Keratinocyte (primary cell): ENCODE data around the gene SYCE3. TPM values are rescaled to one million over a fixed set of nuclear protein-coding genes. Genes with fewer than 3 reads are reported as not detected.

Experiments used
- DNase-seq: peaks from one replicate; pipeline ENCODE4 v3.0.0-alpha.2; 2011; ENCODE audit warnings: low read depth, missing footprints, low spot score
- FAIRE-seq: peaks from 2 replicates; lab custom pipeline; 2011; peaks lifted over from hg19 to GRCh38; lab: Jason Lieb, UNC
- H2AFZ ChIP-seq: 2 replicates; pipeline ENCODE4 v1.6.0; 2012; ENCODE audit warnings: low read length, control low read depth, inconsistent platforms; ENCODE audit not compliant: control insufficient read depth
- H3K27ac ChIP-seq: 2 replicates; pipeline ENCODE4 v1.5.1; 2011; ENCODE audit warnings: low read length; ENCODE audit not compliant: control insufficient read depth, insufficient read depth
- H3K27me3 ChIP-seq: 3 replicates; pipeline ENCODE4 v1.6.0; 2011; ENCODE audit warnings: low read length; ENCODE audit not compliant: control insufficient read depth, insufficient read depth; ENCODE audit errors: extremely low read depth
- H3K36me3 ChIP-seq, 2 experiments: 2 replicates in 1 of 2; 3 replicates in 1 of 2; pipeline ENCODE4 v1.5.1; 2011; ENCODE audit warnings: low read length in 2 of 2, mild to moderate bottlenecking in 1 of 2; ENCODE audit not compliant: control insufficient read depth in 2 of 2, insufficient read depth in 2 of 2; ENCODE audit errors: extremely low read depth in 1 of 2
- H3K4me1 ChIP-seq: 3 replicates; pipeline ENCODE4 v1.5.1; 2011; ENCODE audit warnings: low read length; ENCODE audit not compliant: control insufficient read depth, insufficient read depth; ENCODE audit errors: extremely low read depth
- H3K4me2 ChIP-seq: 3 replicates; pipeline ENCODE4 v1.6.0; 2011; ENCODE audit warnings: low read depth, low read length; ENCODE audit not compliant: control insufficient read depth, insufficient read depth; ENCODE audit errors: extremely low read depth
- H3K4me3 ChIP-seq, 3 experiments: fragments of 200-600 bp in 1 of 3; sonication (generic) in 1 of 3; 2 replicates in 2 of 3; 3 replicates in 1 of 3; pipeline ENCODE4 v1.5.1; 2011 to 2016; ENCODE audit warnings: low read length in 3 of 3, mild to moderate bottlenecking in 3 of 3, control low read depth in 2 of 3, inconsistent platforms in 1 of 3, low read depth in 1 of 3, mixed read lengths in 1 of 3, mixed run types in 1 of 3, moderate library complexity in 1 of 3; ENCODE audit not compliant: control insufficient read depth in 2 of 3, insufficient read depth in 2 of 3; ENCODE audit errors: extremely low read depth in 1 of 3
- H3K79me2 ChIP-seq: 2 replicates; pipeline ENCODE4 v1.6.0; 2012; ENCODE audit warnings: low read length; ENCODE audit not compliant: control insufficient read depth, insufficient read depth
- H3K9ac ChIP-seq: 3 replicates; pipeline ENCODE4 v1.6.0; 2011; ENCODE audit warnings: low read length; ENCODE audit not compliant: control insufficient read depth, insufficient read depth; ENCODE audit errors: extremely low read depth
- H3K9me1 ChIP-seq: 3 replicates; pipeline ENCODE4 v1.6.0; 2011; ENCODE audit warnings: low read length; ENCODE audit not compliant: control insufficient read depth, insufficient read depth; ENCODE audit errors: extremely low read depth
- H3K9me3 ChIP-seq: 2 replicates; pipeline ENCODE4 v1.5.1; 2012; ENCODE audit warnings: low read depth, low read length; ENCODE audit not compliant: control insufficient read depth
- H4K20me1 ChIP-seq: 3 replicates; pipeline ENCODE4 v1.6.0; 2011; ENCODE audit warnings: low read length; ENCODE audit not compliant: control insufficient read depth, insufficient read depth; ENCODE audit errors: extremely low read depth
- EZH2 ChIP-seq: IDR thresholded peaks from one replicate; pipeline ENCODE4 v1.6.1; 2012; ENCODE audit warnings: inconsistent platforms, mild to moderate bottlenecking, low read length, moderate library complexity
- dilution Hi-C: fragments of 300-500 bp; cut with MboI; formaldehyde crosslinking; loops from one replicate; pipeline ENCODE4 v1.7.0; 2020; ENCODE audit warnings: low sequenced_read_pairs; ENCODE audit not compliant: extremely low pct_ligation_motif_present
- polyA plus RNA-seq, 5 experiments: library from polyadenylated mRNA; depleted of rRNA in 3 of 5; stranded (reverse) in 3 of 5; stranded (forward) in 1 of 5; unstranded in 1 of 5; fragments of >200 nt; gene quantifications; 1 replicate in 1 of 5; 2 replicates in 3 of 5; 3 replicates in 1 of 5; pipeline versions ENCODE4 v1.2.1 to v1.2.3, GENCODE V29; 2011 to 2012; ENCODE audit warnings: missing spikeins in 2 of 5, low read depth in 1 of 5, low replicate concordance in 1 of 5
- TF ChIP-seq, protein P1 (sequence below), 3 experiments: IDR thresholded peaks in 1 of 3; conservative IDR thresholded peaks in 1 of 3; optimal IDR thresholded peaks in 1 of 3; 2 replicates in 2 of 3; 3 replicates in 1 of 3; pipeline versions ENCODE3 to v1.5.1; 2011; ENCODE audit warnings: low read length in 3 of 3, mild to moderate bottlenecking in 3 of 3, moderate library complexity in 2 of 3, control low read depth in 1 of 3, inconsistent platforms in 1 of 3; ENCODE audit not compliant: insufficient read depth in 2 of 3; ENCODE audit errors: extremely low read depth in 1 of 3

The SYCE3 gene
- polyA plus RNA-seq, 1 donor (not counting 4 experiments of a cell fraction or from before 2014, with no cell fraction given), result 0.17 TPM

DNA sequence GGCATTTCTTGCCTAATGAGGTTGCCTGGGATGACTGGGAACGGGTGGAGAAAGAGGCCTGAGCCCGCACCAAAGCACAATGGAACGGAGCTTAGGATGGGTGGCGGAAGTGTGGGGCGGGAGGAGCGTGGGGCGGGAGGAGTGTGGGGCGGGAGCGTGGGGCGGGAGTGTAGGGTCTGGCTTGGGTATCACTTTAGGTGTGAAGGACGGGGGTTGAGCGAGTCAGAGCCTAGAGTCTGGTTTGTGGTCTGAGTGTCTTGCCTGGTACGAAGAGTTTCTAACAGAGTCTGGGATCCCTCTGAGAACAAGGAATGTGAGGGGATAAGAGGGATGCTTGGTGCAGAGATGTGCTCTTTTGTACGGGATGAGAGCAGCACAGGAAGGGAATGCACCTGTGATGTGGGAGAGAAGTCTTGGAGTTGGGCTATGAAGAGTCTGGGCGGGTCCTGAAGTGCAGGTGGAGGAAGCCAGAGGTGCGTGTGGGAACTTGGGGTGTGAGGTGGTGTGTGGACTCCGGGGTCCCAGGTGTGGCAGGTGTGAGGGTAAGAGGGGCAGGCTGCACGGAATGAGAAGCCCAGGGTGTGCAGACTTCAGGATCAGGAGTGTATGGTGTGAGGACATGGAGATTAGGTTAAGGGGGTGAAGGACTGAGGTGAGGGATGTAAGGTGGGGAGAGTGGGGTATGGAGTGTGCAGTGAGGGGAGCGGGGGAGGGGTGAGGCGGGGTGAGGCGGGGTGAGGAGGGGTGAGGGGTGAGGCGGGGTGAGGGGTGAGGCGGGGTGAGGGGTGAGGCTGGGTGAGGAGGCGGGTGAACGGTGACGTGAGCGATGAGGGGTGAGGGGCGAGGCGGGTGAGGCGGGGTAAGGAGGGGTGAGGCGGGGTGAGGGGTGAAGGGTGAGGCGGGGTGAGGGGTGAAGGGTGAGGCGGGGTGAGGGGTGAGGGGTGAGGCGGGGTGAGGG, 1.0 kb downstream of the SYCE3 start:
- Histone ChIP-seq H3K9me1 (no peaks in the 10 kb centered on the region), H3K79me2 (no peaks in the 10 kb centered on the region), H3K36me3 (no peaks in the 10 kb centered on the region), H3K4me1 (peaks cover 16% of the 10 kb centered on the region), H3K27me3 (no peaks in the 10 kb centered on the region), H2AFZ (no peak overlapping the region), H3K9ac (no peak overlapping the region), H3K27ac (no peak overlapping the region), H3K9me3 (no peaks in the 10 kb centered on the region), H3K4me3 (no peak overlapping the region), H4K20me1 (no peaks in the 10 kb centered on the region), H3K4me2 (no peak overlapping the region)
- no peak for TF ChIP-seq EZH2
- TF ChIP-seq, protein P1, sequence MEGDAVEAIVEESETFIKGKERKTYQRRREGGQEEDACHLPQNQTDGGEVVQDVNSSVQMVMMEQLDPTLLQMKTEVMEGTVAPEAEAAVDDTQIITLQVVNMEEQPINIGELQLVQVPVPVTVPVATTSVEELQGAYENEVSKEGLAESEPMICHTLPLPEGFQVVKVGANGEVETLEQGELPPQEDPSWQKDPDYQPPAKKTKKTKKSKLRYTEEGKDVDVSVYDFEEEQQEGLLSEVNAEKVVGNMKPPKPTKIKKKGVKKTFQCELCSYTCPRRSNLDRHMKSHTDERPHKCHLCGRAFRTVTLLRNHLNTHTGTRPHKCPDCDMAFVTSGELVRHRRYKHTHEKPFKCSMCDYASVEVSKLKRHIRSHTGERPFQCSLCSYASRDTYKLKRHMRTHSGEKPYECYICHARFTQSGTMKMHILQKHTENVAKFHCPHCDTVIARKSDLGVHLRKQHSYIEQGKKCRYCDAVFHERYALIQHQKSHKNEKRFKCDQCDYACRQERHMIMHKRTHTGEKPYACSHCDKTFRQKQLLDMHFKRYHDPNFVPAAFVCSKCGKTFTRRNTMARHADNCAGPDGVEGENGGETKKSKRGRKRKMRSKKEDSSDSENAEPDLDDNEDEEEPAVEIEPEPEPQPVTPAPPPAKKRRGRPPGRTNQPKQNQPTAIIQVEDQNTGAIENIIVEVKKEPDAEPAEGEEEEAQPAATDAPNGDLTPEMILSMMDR (optimal IDR thresholded peaks at IDR 0.05 in 1 of 3, IDR thresholded peaks at IDR 0.05 in 1 of 3, conservative IDR thresholded peaks at IDR 0.05 in 1 of 3; ENCODE audit: extremely low read depth in 1 of 3, insufficient read depth in 2 of 3, low read length in 3 of 3), result no peak
- dilution Hi-C loops, result no loop called here
- peak; percentile 29 for FAIRE-seq
- DNase-seq, result no peak

DNA sequence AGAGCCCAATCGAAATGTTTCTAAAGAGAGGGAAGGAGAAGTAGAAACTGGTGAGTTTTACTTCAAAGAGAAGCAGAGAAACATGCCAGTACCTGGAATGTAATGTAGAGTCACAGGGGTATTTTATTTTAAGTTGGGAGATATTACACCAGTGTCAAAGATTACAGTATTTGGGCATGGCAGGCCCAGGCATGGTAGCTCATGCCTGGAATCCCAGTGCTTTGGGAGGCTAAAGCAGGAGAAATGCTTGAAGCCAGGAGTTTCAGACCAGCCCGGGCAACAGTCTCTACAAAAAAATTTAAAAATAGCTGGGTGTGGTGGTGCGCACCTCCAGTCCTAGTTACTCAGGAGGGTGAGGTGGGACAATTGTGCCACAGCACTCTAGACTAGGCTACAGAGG, 2.7 kb downstream of the SYCE3 start:
- no peak overlapping the region for H3K9ac ChIP-seq
- peak overlapping the region; percentile 53 for H2AFZ ChIP-seq
- TF ChIP-seq, protein P1 (optimal IDR thresholded peaks at IDR 0.05 in 1 of 3, IDR thresholded peaks at IDR 0.05 in 1 of 3, conservative IDR thresholded peaks at IDR 0.05 in 1 of 3; ENCODE audit: extremely low read depth in 1 of 3, insufficient read depth in 2 of 3, low read length in 3 of 3), result no peak
- no peak for TF ChIP-seq EZH2
- H3K9me1 ChIP-seq, result no peaks in the 10 kb centered on the region
- no peaks in the 10 kb centered on the region for H3K27me3 ChIP-seq
- no peaks in the 10 kb centered on the region for H3K36me3 ChIP-seq
- dilution Hi-C loops, result no loop called here
- no peaks in the 10 kb centered on the region for H4K20me1 ChIP-seq
- no peak overlapping the region for H3K4me3 ChIP-seq
- peaks cover 16% of the 10 kb centered on the region for H3K4me1 ChIP-seq
- H3K4me2 ChIP-seq, result peak overlapping the region; percentile 22
- no peak for DNase-seq
- no peaks in the 10 kb centered on the region for H3K9me3 ChIP-seq
- H3K27ac ChIP-seq, result peak overlapping the region; percentile 8
- FAIRE-seq, result no peak
- no peaks in the 10 kb centered on the region for H3K79me2 ChIP-seq
